GM21360 (cell line): ENCODE results near the gene USP49.
"Not testable (repeated sequence)": the region's sequence is repeated elsewhere in the genome, so short reads cannot be mapped to it uniquely, and the experiment has no call there.

Experiments
- ATAC-seq: cut with Tn5 transposase; IDR thresholded peaks from one replicate; pipeline ENCODE4 v1.9.1; 2021; ENCODE audit warnings: mild to moderate bottlenecking, moderate library complexity; ENCODE audit not compliant: unreplicated experiment

Gene USP49

GRCh38 chr6:41814629-41815028 lies 80.5 kb downstream of the USP49 start:
- ATAC-seq = no peak

- no peak for ATAC-seq
These were observed 81.2 kb downstream of the USP49 start for GRCh38 chr6:41813956-41814355.

GRCh38 chr6:41813469-41813868 lies 81.7 kb downstream of the USP49 start:
- ATAC-seq = no peak

DNA sequence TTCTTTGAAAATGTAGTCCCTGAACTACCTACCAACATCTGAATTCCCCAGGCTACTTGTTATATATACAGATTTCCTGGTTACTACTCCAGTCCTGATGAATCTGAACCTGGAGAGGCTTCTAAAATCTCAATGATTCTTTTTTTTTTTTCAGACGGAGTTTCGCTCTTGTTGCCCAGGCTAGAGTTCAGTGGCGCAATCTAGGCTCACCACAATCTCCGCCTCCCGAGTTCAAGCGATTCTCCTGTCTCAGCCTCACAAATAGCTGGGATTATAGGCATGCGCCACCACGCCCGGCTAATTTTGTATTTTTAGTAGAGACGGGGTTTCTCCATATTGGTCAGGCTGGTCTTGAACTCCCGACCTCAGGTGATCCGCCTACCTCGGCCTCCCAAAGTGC lies 83.2 kb downstream of the USP49 start:
- ATAC-seq = not testable (repeated sequence)

GRCh38 chr6:41811095-41811494 lies 84.1 kb downstream of the USP49 start:
- no peak for ATAC-seq

DNA sequence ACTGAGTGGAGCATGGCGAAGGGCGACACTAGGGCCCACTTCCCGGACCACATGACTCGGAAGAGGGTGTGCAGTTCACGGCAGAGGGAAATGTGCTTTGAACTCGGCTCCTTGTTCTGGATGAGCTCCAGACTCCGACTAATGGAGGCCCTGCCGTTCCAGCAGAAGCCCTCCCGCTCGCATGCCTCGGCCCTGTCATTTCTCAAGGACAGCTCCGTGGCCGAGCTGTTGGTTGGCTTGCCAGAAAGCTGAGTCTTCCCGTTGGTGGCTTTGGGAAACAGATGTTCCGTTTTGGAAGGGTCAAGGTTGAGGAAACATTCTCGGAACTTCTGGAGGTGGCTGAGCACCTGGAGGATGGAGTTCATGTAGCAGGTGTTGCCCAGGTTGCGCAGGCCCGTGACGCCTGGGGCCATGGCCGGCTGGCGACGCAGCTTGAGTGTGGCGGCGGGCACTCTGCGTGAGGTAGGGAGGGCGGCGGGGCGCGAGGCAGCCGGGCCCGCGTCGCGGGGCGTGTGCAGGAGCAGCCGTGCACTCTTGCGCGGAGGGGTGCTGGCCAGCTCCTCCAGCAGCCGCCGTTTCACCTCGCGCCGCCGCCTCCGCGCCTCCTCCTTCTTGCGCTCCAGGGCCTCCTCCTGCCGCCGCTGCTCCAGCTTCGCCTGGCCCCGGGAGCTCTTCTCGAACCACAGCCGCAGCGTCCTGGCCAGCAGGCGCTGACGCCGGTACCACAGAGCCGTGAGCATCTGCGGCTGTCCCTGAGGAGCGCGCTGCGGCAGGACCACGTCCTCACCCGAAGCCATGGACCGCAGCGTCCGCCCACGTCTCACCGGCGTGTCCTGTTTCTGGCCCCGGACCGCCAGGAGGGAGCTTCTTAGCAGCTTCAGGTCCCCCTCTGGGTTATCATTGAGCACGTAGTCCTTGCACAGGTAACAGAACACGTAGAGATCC lies 89.1 kb downstream of the USP49 start:
- no peak for ATAC-seq

- no peak for ATAC-seq
These were observed 93.8 kb downstream of the USP49 start for GRCh38 chr6:41801380-41801779.

DNA sequence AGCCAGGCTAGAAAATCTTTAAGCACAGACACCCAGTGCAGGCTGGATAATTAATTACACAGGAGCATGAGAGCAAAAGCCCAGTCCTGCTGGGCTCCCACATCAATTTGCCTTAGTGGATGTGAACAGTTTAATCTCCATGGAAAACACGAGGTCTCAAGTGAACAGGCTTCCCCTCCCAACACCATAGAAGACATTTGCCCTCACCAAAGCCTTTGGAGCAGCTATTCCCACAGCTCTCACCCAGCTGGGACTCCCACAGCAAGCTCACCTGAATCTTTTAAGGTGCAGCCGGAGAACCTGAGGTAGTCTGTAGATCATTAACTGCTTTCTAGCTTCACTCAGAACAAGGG lies 95.6 kb downstream of the USP49 start:
- ATAC-seq = no peak

DNA sequence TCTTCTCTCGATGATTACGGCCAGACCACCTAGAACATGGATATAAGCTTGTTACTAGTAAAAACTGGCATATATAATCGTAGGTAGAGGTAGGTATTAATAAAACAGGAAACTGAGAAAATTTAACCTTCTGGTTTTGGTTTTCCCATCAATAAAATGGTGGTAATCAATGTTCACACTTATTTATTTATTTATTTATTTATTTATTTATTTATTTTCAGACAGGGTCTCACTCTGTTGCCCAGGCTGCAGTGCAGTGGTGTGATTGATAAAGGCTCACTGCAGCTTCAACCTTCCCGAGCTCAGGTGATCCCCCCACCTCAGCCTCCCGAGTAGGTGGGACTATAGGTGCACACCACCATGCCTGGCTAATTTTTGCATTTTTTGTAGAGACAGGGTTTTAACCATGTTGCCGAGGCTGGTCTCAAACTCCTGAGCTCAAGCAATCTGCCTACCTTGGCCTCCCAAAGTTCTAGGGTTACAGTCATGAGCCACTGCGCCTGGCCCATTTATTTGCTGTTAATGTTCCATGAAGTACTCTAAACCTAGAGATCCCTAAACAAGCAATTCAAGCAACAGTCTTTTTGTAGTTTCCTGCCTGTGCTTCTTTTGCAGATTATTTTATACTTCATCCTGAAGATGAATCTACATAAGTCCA lies 96.1 kb downstream of the USP49 start:
- ATAC-seq = no peak

DNA sequence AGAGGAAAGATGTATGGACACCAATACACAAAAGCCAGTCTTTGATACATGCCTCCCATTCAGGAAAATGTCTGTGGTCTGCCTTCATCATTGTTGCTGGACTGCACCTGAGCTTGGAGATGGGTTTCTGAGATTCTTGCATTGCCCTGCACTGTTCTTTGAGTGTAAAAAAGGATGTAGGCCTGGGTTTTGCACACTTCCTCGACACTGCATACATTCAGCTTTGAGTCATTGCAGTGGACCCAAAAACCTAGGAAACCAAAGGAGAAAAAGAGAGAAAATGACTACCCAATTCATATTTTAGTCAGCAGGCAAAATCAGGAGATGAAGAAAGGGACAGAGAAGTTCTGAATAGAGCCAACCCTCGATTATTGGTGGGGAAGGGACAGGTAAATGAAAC lies 98.7 kb downstream of the USP49 start:
- no peak for ATAC-seq

- ATAC-seq = no peak
These were observed 103.2 kb downstream of the USP49 start for GRCh38 chr6:41791984-41792383.

- ATAC-seq = no peak
These were observed 103.9 kb downstream of the USP49 start for GRCh38 chr6:41791305-41791704.

- no peak for ATAC-seq
These were observed 105.1 kb downstream of the USP49 start for GRCh38 chr6:41790045-41790444.

DNA sequence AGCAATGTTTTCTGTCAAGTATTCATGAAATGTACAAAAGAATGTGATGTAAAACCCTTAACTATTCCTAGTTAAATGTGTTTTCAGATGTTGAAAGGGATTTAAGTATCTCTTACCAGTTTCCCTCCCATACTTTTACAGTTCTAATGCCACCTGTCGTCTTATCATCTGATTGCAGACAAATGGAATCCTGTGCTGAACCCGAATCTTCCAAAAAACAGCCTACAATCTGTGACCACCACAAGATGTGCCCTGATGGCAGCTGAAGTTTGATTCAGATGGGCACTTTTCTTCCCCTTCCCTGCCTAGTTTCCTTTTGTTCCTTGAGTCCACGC lies 105.8 kb downstream of the USP49 start:
- ATAC-seq = no peak

- peak; percentile 77 for ATAC-seq
These were observed 107.8 kb downstream of the USP49 start, which contains the start of gene TOMM6 for GRCh38 chr6:41787219-41787917. Gene TOMM6 (plus strand): TSS chr6:41787694. CDS start chr6:41787698, 4 bp downstream.

DNA sequence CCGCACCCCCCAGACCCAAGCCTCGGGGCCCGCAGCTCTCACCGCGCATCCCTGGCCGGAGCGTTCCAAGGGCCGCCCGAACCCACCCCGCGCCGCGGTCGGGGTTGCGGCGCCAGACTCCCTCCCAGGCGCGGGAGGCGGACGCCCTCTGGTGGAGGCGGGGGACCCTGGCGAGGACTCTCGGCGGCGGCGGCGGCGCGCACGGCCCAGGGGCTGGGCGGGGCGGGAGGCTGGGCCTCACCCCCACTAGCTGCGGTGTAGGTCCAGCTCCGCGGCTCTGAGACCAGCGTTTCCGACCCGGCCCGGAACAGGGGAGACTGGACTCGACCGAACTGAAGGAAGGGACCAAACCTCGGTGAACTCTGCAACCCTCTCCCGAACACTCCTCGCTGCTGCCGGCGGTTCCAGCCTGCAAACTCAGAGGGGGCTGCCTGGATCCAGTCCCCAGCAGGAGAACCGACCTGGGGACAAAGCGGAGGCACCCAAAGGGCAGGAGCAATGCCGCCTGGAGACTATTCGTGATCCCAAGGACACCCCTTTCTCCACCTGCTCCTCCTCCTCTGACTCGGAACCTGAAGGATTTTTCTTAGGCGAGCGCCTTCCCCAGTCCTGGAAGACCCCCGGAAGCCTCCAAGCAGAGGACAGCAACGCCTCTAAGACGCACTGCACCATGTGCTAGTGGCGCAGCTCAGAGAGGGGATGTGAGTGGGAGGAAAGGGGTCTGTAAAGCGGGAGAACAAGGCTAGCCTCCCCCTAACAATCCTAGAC lies 108.5 kb downstream of the USP49 start:
- peak; percentile 55 for ATAC-seq

DNA sequence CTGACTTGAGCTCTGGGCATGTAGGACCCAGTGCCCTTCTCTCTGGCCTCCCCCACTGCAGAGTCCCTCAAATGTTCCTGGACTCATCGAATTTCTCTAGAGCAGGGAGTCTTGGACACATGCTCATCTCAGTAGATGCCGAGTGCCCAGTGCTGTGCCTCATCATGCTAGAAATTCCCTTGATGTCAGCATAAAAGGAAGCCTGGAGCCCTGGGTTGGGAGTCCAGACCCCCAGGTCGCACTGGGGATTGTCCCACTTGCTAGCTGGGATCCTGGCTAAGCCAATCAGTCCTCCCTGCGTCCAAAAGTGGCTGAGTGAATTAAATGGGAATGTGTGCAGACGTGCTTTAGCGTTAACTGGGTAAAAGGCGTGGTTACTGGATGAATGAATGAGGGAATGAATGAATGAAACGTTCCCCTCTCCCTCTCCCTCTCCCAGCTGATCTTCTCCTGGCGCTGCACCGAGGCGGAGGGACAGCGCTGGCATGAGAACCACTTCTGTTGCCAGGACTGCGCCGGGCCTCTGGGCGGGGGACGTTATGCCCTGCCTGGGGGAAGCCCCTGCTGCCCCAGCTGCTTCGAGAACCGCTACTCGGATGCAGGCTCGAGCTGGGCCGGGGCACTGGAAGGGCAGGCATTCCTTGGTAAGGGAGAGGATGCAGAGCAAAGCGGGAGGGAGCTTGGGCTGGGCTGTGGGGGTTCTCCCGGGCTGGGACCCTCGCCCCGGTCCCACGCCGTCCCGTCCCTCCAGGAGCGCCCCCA lies 109.3 kb downstream of the USP49 start:
- ATAC-seq = no peak

DNA sequence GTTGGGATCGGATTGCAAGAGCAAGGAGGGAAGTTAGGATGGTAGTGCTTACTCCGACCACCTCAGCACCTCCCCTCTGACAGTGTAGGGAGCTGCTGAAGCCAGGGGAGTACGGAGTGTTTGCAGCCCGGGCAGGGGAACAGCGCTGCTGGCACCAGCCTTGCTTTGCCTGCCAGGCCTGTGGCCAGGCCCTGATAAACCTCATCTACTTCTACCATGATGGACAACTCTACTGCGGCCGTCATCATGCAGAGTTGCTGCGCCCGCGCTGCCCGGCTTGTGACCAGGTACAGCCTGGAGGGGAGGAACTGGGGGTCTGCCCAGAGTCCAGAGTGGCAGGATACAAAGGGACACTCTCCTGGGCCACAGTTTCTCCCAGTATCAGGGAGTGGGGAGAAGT lies 109.9 kb downstream of the USP49 start:
- ATAC-seq = no peak

GRCh38 chr6:41784581-41785171 lies 110.5 kb downstream of the USP49 start:
- ATAC-seq = no peak
